Measurements from ENCODE around the gene GPBP1L1. TPM values are rescaled to one million over a fixed set of nuclear protein-coding genes. Genes with fewer than 3 reads are reported as not detected.

The GPBP1L1 gene
- total and polyA plus RNA-seq, 2 of the 13 experiments (the other 11 are each of a cell fraction or from before 2014, with no cell fraction given): 45.9 to 86.1 TPM

DNA sequence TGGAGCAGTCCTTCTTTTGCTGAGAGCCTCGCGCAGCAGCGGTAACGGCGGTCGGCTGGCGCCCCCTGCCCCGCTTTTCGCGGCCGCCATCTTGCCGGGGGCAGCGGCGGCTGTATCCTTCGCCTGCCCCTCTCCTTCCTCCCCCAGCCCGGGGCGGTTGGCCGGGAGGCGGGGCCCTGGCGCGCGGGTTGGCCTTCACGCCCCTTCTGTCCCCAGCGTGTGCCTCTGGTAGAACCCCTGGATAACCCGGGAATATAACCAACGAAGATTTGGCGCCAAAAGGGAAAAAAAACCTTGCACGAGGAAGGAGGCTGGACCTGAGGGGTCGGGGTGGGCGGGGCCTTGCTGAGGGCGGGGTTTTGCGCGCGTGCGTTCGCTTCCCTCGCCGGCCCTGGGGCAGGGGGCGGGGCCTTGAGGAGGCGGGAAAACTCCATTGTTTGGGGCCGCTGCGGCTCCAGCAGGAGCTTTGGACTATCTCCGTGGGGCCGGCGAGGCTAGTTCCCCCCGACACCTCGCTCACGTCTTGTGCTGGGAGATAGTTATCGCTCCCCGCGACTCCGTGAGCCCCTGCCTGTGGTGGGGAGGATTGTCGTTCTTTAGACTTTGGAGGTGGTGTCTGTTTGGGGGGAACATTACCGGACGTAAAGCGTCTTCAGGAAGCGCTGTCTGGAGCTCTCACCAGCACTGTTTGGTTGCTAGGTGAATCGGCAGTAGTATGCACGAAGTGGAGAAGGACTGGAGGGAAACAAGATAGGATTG lies 101.8 kb downstream of the GPBP1L1 start (continued):
- TF ChIP-seq NR1H2 (CRISPR knock-in tag; IDR thresholded peaks at IDR 0.05; ENCODE audit: borderline replicate concordance, low read depth): 0 out of 2 replicates have a peak, but pooled peaks have one; percentile 77
- TF ChIP-seq ZNF747 (CRISPR knock-in tag; IDR thresholded peaks at IDR 0.05; ENCODE audit: borderline replicate concordance): no peak
- TF ChIP-seq ASH2L (IDR thresholded peaks at IDR 0.05; ENCODE audit: insufficient read length, low read depth, low read length): peak; percentile 86
- no peak for TF ChIP-seq MBNL3 (CRISPR knock-in tag; conservative IDR thresholded peaks at IDR 0.05)
- TF ChIP-seq, protein P1, sequence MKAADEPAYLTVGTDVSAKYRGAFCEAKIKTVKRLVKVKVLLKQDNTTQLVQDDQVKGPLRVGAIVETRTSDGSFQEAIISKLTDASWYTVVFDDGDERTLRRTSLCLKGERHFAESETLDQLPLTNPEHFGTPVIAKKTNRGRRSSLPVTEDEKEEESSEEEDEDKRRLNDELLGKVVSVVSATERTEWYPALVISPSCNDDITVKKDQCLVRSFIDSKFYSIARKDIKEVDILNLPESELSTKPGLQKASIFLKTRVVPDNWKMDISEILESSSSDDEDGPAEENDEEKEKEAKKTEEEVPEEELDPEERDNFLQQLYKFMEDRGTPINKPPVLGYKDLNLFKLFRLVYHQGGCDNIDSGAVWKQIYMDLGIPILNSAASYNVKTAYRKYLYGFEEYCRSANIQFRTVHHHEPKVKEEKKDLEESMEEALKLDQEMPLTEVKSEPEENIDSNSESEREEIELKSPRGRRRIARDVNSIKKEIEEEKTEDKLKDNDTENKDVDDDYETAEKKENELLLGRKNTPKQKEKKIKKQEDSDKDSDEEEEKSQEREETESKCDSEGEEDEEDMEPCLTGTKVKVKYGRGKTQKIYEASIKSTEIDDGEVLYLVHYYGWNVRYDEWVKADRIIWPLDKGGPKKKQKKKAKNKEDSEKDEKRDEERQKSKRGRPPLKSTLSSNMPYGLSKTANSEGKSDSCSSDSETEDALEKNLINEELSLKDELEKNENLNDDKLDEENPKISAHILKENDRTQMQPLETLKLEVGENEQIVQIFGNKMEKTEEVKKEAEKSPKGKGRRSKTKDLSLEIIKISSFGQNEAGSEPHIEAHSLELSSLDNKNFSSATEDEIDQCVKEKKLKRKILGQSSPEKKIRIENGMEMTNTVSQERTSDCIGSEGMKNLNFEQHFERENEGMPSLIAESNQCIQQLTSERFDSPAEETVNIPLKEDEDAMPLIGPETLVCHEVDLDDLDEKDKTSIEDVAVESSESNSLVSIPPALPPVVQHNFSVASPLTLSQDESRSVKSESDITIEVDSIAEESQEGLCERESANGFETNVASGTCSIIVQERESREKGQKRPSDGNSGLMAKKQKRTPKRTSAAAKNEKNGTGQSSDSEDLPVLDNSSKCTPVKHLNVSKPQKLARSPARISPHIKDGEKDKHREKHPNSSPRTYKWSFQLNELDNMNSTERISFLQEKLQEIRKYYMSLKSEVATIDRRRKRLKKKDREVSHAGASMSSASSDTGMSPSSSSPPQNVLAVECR (CRISPR knock-in tag; IDR thresholded peaks at IDR 0.05; ENCODE audit: borderline replicate concordance): peak; percentile 70
- TF ChIP-seq SRSF9 (IDR thresholded peaks at IDR 0.05; ENCODE audit: borderline replicate concordance, insufficient read depth, low read depth, low read length, poor library complexity, severe bottlenecking): no peak
- TF ChIP-seq, protein P2, sequence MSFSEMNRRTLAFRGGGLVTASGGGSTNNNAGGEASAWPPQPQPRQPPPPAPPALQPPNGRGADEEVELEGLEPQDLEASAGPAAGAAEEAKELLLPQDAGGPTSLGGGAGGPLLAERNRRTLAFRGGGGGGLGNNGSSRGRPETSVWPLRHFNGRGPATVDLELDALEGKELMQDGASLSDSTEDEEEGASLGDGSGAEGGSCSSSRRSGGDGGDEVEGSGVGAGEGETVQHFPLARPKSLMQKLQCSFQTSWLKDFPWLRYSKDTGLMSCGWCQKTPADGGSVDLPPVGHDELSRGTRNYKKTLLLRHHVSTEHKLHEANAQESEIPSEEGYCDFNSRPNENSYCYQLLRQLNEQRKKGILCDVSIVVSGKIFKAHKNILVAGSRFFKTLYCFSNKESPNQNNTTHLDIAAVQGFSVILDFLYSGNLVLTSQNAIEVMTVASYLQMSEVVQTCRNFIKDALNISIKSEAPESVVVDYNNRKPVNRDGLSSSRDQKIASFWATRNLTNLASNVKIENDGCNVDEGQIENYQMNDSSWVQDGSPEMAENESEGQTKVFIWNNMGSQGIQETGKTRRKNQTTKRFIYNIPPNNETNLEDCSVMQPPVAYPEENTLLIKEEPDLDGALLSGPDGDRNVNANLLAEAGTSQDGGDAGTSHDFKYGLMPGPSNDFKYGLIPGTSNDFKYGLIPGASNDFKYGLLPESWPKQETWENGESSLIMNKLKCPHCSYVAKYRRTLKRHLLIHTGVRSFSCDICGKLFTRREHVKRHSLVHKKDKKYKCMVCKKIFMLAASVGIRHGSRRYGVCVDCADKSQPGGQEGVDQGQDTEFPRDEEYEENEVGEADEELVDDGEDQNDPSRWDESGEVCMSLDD (CRISPR knock-in tag; IDR thresholded peaks at IDR 0.05; ENCODE audit: borderline replicate concordance): 0 out of 2 replicates have a peak, but pooled peaks have one; percentile 58
- peak; percentile 95 for TF ChIP-seq SIN3A (IDR thresholded peaks at IDR 0.05; ENCODE audit: borderline replicate concordance, low read depth, low read length)
- peak; percentile 65; the same call in 1 of the 2 replicates for TF ChIP-seq GABPB1 (CRISPR knock-in tag; IDR thresholded peaks at IDR 0.05)
- 0 out of 2 replicates have a peak, but pooled peaks have one; percentile 35 for TF ChIP-seq ZNF234 (CRISPR knock-in tag; conservative IDR thresholded peaks at IDR 0.05)
- TF ChIP-seq, protein P3, sequence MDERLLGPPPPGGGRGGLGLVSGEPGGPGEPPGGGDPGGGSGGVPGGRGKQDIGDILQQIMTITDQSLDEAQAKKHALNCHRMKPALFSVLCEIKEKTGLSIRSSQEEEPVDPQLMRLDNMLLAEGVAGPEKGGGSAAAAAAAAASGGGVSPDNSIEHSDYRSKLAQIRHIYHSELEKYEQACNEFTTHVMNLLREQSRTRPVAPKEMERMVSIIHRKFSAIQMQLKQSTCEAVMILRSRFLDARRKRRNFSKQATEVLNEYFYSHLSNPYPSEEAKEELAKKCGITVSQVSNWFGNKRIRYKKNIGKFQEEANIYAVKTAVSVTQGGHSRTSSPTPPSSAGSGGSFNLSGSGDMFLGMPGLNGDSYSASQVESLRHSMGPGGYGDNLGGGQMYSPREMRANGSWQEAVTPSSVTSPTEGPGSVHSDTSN (CRISPR knock-in tag; IDR thresholded peaks at IDR 0.05): no peak
- TF ChIP-seq SIN3B (IDR thresholded peaks at IDR 0.05; ENCODE audit: low read length): 0 out of 2 replicates have a peak, but pooled peaks have one; percentile 31
- no peak; the same call in none of the 2 replicates for TF ChIP-seq ZNF777 (CRISPR knock-in tag; IDR thresholded peaks at IDR 0.05)
- no peak for TF ChIP-seq EHMT2 (IDR thresholded peaks at IDR 0.05; ENCODE audit: borderline replicate concordance, low read depth, low read length)
- 0 out of 2 replicates have a peak, but pooled peaks have one; percentile 21 for TF ChIP-seq SNAPC2 (CRISPR knock-in tag; IDR thresholded peaks at IDR 0.05)
- TF ChIP-seq PHF5A (CRISPR knock-in tag; IDR thresholded peaks at IDR 0.05; ENCODE audit: low read depth, unreplicated experiment): no peak
- TF ChIP-seq NFIC (IDR thresholded peaks at IDR 0.05; ENCODE audit: low read length): no peak
